Natural killer cell treated with Interleukin-12 subunit alpha and Interleukin-12 subunit beta and Interleukin-15 and Interleukin-18, amount 100 ng/mL, for 72 hours (primary cell): ENCODE data around the gene NFX1. TPM values are rescaled to one million over a fixed set of nuclear protein-coding genes. Genes with fewer than 3 reads are reported as not detected.
"Not testable (repeated sequence)": the region's sequence is repeated elsewhere in the genome, so short reads cannot be mapped to it uniquely, and the experiment has no call there.

ENCODE experiments used
- ATAC-seq, 2 donors: fragments of 150-1000 bp; cut with Tn5 transposase in 1 of 2; sonication (Bioruptor Pico), chemical (Tn5 transposase) in 1 of 2; 2 replicates each; pipeline ENCODE4 v1.10.0; 2021
- DNase-seq: peaks from one replicate; pipeline ENCODE4 v3.0.0; 2022; ENCODE audit warnings: low spot score
- H3K27ac Mint-ChIP-seq, 2 donors: 1 replicate in 1 of 2; 2 replicates in 1 of 2; pipeline ENCODE4 v1.8.0; 2022; ENCODE audit warnings: mixed read lengths in 2 of 2, mild to moderate bottlenecking in 1 of 2, moderate library complexity in 1 of 2
- H3K27me3 Mint-ChIP-seq, 2 donors: 1 replicate in 1 of 2; 2 replicates in 1 of 2; pipeline ENCODE4 v1.8.0; 2022; ENCODE audit warnings: mixed read lengths in 2 of 2
- H3K36me3 Mint-ChIP-seq: one replicate; pipeline ENCODE4 v1.8.0; 2022; ENCODE audit warnings: mixed read lengths
- H3K4me1 Mint-ChIP-seq, 2 donors: 1 replicate in 1 of 2; 2 replicates in 1 of 2; pipeline ENCODE4 v1.8.0; 2022; ENCODE audit warnings: low read depth in 2 of 2, mixed read lengths in 2 of 2, mild to moderate bottlenecking in 1 of 2
- H3K4me3 Mint-ChIP-seq: one replicate; pipeline ENCODE4 v1.8.0; 2022; ENCODE audit warnings: mixed read lengths
- H3K9me3 Mint-ChIP-seq: 2 replicates; pipeline ENCODE4 v1.8.0; 2022; ENCODE audit warnings: mixed read lengths
- total RNA-seq, 2 donors: library from RNA; stranded (reverse); gene quantifications; one replicate each; pipeline ENCODE4 v1.2.3, GENCODE V29; 2022

NFX1 gene
- total RNA-seq, 2 donors from 2014 or later = 41.6 to 57.9 TPM

- not testable (repeated sequence) for H3K4me3 Mint-ChIP-seq, ATAC-seq, DNase-seq, H3K27me3 Mint-ChIP-seq, H3K9me3 Mint-ChIP-seq, H3K27ac Mint-ChIP-seq, H3K4me1 Mint-ChIP-seq
- H3K36me3 Mint-ChIP-seq = peaks cover 22% of the 10 kb centered on the region
These were observed 42.6 kb downstream of the NFX1 start for GRCh38 chr9:33332956-33333355.

DNA sequence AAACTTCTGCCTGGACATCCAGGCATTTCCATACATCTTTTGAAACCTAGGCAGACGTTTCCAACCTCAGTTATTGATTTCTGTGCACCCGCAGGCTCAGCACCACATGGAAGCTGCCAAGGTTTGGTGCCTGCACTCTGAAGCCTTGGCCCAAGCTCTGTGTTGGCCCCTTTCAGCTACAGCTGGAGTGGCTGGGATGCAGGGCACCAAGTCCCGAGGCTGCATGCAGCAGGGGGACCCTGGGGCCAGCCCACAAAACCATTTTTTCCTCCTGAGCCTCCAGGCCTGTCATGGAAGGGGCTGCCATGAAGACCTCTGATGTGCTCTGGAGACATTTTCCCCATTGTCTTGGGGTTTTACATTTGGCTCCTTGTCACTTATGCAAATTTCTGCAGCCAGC is 49.9 kb downstream of the NFX1 start:
- peak overlapping the region; percentile 56 for H3K4me3 Mint-ChIP-seq
- H3K27ac Mint-ChIP-seq = peak overlapping the region in 1 of 2 donors; percentile 48
- DNase-seq (no peak), ATAC-seq (no peak)
- H3K9me3 Mint-ChIP-seq = peaks cover 7% of the 10 kb centered on the region
- H3K4me1 Mint-ChIP-seq = peaks cover 22 to 25% of the 10 kb centered on the region in 2 donors
- H3K36me3 Mint-ChIP-seq = peaks cover 31% of the 10 kb centered on the region
- H3K27me3 Mint-ChIP-seq = no peaks in the 10 kb centered on the region

DNA sequence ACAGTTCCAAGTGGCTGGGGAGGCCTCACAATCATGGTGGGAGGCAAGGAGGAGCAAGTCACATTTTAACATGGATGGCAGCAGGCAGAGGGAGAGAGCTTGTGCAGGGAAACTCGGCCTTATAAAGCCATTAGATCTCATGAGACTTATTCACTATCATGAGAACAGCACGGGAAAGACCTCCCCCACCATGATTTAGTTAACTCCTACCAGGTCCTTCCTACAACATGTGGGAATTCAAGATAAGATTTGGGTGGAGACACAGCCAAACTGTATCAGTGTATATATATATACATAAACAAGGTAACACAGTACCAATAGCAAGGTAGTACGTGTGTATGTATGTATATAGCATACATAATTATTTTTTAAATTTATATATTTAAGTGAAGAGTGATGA is 50.9 kb downstream of the NFX1 start:
- DNase-seq (no peak), ATAC-seq (no peak)
- Mint-ChIP-seq H3K27me3 (no peaks in the 10 kb centered on the region), H3K4me1 (peaks cover 22 to 25% of the 10 kb centered on the region in 2 donors), H3K36me3 (peaks cover 35% of the 10 kb centered on the region), H3K4me3 (no peak overlapping the region), H3K27ac (no peak overlapping the region), H3K9me3 (peaks cover 7% of the 10 kb centered on the region)

DNA sequence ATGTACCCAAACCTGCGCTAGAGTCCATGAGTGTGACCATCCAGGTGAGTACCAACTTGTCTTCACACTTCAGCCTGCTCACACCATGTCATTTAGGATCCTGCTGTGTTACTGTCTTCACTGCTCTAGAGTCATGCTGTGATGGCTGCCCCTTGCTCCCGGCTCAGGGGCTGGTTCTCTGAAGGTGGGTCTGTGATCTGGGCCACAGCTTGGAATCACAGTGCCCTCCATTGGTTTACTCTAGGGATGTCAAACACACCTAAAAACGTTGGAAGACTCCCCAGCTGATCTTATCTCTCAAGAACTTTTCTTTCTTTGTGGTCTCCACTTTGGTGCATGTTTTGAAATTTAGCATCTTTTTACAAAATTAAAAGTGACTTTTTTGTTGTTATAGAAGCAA is 53.8 kb downstream of the NFX1 start:
- no peak overlapping the region for H3K4me3 Mint-ChIP-seq
- ATAC-seq (no peak), DNase-seq (no peak)
- no peak overlapping the region for H3K27ac Mint-ChIP-seq
- peaks cover 19% of the 10 kb centered on the region in 2 donors for H3K4me1 Mint-ChIP-seq
- peaks cover 5% of the 10 kb centered on the region for H3K9me3 Mint-ChIP-seq
- no peaks in the 10 kb centered on the region for H3K27me3 Mint-ChIP-seq
- H3K36me3 Mint-ChIP-seq = peaks cover 47% of the 10 kb centered on the region

DNA sequence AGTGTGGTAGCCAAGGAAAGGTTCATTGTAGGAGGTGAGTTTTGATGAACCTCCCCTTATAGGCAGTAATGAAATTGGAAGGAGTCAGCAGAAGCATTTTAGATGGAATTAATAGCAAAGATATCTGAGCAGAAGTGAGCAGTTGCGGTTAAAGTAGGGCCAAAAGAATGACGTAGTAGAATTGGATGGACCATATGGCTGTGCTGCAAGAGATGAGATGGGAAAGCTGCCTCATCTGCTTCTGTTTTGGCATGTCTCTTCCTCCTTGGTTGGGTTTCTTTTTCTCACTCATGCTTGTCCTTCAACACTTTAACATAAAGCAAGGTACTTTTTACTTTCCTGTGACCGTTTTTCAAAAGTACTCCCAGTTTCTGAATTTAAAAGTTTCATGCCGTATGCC is 56.2 kb downstream of the NFX1 start:
- no peak overlapping the region for H3K4me3 Mint-ChIP-seq
- ATAC-seq (no peak), DNase-seq (no peak)
- no peak overlapping the region for H3K27ac Mint-ChIP-seq
- no peaks in the 10 kb centered on the region for H3K27me3 Mint-ChIP-seq
- no peaks in the 10 kb centered on the region for H3K4me1 Mint-ChIP-seq
- H3K36me3 Mint-ChIP-seq = peaks cover 30% of the 10 kb centered on the region
- H3K9me3 Mint-ChIP-seq = no peaks in the 10 kb centered on the region

DNA sequence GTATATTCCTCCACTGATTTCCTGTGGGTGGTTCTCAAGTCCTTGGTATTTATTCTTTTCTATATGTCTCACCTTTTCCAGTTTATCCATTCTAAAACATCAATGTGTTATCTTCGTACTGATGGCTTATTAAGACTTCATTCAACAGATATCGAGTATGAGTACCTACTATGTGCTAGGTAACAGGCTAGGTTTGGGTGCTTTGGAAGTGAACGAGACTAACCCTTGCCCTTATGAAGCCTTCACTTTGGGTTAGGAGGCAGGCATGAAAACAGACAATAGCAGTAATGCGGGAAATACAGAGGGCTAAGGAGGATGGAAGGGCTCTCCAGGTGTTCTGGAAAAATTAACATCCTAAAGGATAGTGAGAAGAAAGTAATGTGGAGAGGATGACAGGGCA is 58.7 kb downstream of the NFX1 start:
- H3K4me1 Mint-ChIP-seq = no peaks in the 10 kb centered on the region
- H3K9me3 Mint-ChIP-seq = no peaks in the 10 kb centered on the region
- no peak for ATAC-seq
- no peaks in the 10 kb centered on the region for H3K27me3 Mint-ChIP-seq
- DNase-seq = no peak
- no peak overlapping the region for H3K27ac Mint-ChIP-seq
- H3K36me3 Mint-ChIP-seq = peaks cover 27% of the 10 kb centered on the region
- no peak overlapping the region for H3K4me3 Mint-ChIP-seq

DNA sequence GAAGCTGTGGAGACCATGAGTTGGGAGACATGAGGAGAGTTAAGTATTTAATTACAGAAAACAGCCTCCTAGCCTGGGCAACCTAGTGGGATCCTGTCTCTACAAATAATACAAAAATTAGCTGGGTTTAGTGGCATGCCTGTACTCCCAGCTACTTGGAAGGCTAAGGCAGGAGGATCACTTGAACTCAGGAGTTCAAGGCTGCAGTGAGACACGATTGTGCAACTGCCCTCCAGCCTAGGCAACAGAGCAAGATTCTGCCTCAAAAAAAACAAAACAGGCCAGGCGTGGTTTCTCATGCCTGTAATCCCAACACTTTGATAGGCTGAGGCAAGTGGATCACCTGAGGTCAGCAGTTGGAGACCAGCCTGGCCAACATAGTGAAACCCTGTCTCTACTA is 59.4 kb downstream of the NFX1 start:
- Mint-ChIP-seq H3K27ac (no peak overlapping the region), H3K27me3 (no peaks in the 10 kb centered on the region), H3K4me1 (peaks cover 0 to 2% of the 10 kb centered on the region in 2 donors), H3K9me3 (no peaks in the 10 kb centered on the region), H3K4me3 (no peak overlapping the region), H3K36me3 (peaks cover 27% of the 10 kb centered on the region)
- no peak for DNase-seq
- ATAC-seq = no peak

GRCh38 chr9:33350310-33350709 is 60.0 kb downstream of the NFX1 start:
- Mint-ChIP-seq H3K27me3 (no peaks in the 10 kb centered on the region), H3K4me1 (peaks cover 0 to 7% of the 10 kb centered on the region in 2 donors), H3K9me3 (no peaks in the 10 kb centered on the region), H3K4me3 (no peak overlapping the region), H3K36me3 (peaks cover 31% of the 10 kb centered on the region), H3K27ac (no peak overlapping the region)
- DNase-seq (no peak), ATAC-seq (no peak)

GRCh38 chr9:33351547-33351946 is 61.2 kb downstream of the NFX1 start:
- peak in 1 of 2 donors; percentile 40 for ATAC-seq
- Mint-ChIP-seq H3K9me3 (no peaks in the 10 kb centered on the region), H3K27ac (no peak overlapping the region), H3K4me1 (peaks cover 0 to 7% of the 10 kb centered on the region in 2 donors), H3K27me3 (no peaks in the 10 kb centered on the region), H3K4me3 (no peak overlapping the region), H3K36me3 (peaks cover 23% of the 10 kb centered on the region)
- no peak for DNase-seq

- ATAC-seq = no peak
- H3K4me1 Mint-ChIP-seq = peaks cover 0 to 7% of the 10 kb centered on the region in 2 donors
- peaks cover 5% of the 10 kb centered on the region for H3K36me3 Mint-ChIP-seq
- DNase-seq = no peak
- peak overlapping the region in 1 of 2 donors; percentile 31 for H3K27ac Mint-ChIP-seq
- no peaks in the 10 kb centered on the region for H3K9me3 Mint-ChIP-seq
- no peak overlapping the region for H3K4me3 Mint-ChIP-seq
- H3K27me3 Mint-ChIP-seq = no peaks in the 10 kb centered on the region
These were observed 64.4 kb downstream of the NFX1 start for GRCh38 chr9:33354651-33355211.

DNA sequence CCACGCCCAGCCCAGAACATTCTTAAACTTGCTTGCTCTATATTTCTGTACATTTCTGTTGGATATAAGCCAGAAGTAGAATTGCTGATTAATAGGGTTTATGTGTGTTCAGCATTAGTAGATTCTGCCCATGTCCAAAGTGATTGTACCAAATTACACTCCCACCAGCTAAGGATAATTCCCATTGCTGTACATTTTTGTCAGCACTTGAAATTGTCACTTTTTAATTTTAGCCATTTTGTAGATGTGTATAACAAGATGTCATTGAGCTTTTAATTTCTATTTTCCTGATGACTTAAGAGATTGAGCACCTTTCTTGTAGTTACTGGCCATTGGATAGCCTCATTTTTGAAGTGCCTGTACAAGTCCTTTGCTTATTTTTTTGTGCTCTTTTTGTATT is 65.6 kb downstream of the NFX1 start:
- no peak overlapping the region for H3K27ac Mint-ChIP-seq
- no peaks in the 10 kb centered on the region for H3K9me3 Mint-ChIP-seq
- no peaks in the 10 kb centered on the region for H3K27me3 Mint-ChIP-seq
- ATAC-seq (no peak), DNase-seq (no peak)
- H3K4me1 Mint-ChIP-seq = peaks cover 0 to 7% of the 10 kb centered on the region in 2 donors
- no peak overlapping the region for H3K4me3 Mint-ChIP-seq
- H3K36me3 Mint-ChIP-seq = peaks cover 5% of the 10 kb centered on the region

DNA sequence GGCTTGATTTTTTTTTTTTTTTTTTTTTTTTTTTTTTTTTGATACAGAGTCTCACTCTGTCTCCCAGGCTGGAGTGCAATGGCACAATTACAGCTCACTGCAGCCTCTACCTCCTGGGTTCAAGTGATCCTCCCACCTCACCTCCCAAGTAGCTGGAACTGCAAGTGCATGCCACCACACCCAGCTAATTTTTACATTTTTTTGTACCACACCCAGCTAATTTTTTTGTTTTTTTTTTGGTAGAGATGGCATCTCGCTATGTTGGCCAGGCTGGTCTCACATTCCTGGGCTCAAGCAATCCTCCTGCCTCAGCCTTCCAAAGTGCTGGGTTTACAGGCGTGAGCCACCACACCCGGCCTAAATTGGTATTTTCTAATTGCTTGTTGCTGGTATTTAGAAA is 68.3 kb downstream of the NFX1 start:
- not testable (repeated sequence) for H3K36me3 Mint-ChIP-seq, DNase-seq, H3K27me3 Mint-ChIP-seq, H3K4me3 Mint-ChIP-seq, H3K4me1 Mint-ChIP-seq, ATAC-seq, H3K9me3 Mint-ChIP-seq, H3K27ac Mint-ChIP-seq

DNA sequence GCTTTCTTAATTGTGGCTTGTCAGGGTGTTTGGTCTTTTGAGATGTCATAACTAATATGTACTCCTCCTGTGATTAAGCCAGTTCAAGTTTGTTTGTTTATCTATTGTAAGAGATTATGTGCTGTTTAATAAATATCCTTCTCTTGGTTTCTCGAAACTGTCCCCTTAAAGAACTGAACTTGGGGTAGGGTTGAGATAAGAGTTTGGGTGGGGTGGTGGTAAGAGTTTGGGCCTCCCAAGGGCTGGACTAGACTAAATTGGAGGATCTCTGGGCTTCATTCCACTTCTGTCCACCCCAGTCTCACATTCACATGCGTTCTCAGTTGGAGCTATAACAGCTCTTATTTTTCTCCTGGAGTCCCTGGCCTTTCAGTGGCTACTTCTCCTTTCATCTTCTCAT is 73.8 kb downstream of the NFX1 start:
- no peak for DNase-seq
- Mint-ChIP-seq H3K9me3 (no peaks in the 10 kb centered on the region), H3K36me3 (peaks cover 4% of the 10 kb centered on the region)

DNA sequence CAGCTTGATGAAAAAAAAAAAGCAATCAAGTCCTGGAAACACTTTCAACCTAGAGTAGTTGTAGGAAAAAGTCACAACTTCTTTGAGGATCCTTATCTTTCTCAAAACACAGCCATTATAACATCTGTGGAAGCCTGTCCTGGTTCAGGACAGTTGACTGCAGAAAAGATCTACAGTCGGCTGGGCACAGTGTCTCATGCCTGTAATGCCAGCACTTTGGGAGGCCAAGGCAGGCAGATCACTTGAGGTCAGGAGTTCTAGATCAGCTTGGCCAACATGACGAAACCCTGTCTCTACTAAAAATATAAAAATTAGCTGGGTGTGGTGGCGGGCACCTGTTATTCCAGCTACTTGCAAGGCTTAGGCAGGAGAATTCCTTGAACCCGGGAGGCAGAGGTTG is 74.5 kb downstream of the NFX1 start:
- H3K4me1 Mint-ChIP-seq, H3K4me3 Mint-ChIP-seq, ATAC-seq, H3K27ac Mint-ChIP-seq, DNase-seq, H3K36me3 Mint-ChIP-seq, H3K27me3 Mint-ChIP-seq, H3K9me3 Mint-ChIP-seq: not testable (repeated sequence)

More for the DNA sequence above, 73.8 kb downstream of the NFX1 start:
- Mint-ChIP-seq H3K4me3 (no peak overlapping the region), H3K4me1 (no peaks in the 10 kb centered on the region), H3K27ac (no peak overlapping the region), H3K27me3 (no peaks in the 10 kb centered on the region)
- ATAC-seq = no peak

DNA sequence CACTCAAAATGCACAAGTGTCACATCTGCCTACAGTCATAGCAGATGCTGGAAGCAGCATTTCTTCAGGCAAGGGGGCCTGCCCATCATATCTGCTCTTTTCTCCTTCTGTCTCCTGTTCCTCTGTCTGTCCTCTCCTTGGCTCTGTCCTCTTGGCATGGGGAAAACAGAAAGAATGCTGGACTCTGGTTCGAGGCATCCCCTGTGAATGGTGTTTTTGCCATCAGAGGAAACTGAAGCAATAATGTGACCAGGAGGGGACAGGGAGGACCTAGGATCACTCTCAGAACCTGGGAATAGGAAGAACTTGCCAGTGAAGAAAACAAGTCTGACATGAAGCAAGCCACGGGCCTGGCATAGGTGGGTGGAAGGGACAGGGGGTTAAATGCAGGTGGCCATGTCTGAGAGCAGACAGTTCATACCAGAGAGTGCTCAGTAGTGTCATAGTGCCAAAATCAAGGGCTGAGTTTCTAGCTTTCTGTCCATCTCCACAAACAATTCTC is 76.7 kb downstream of the NFX1 start:
- no peak overlapping the region for H3K27ac Mint-ChIP-seq
- ATAC-seq (no peak), DNase-seq (no peak)
- H3K27me3 Mint-ChIP-seq = no peaks in the 10 kb centered on the region
- H3K4me1 Mint-ChIP-seq = no peaks in the 10 kb centered on the region
- H3K36me3 Mint-ChIP-seq = peaks cover 11% of the 10 kb centered on the region
- no peak overlapping the region for H3K4me3 Mint-ChIP-seq
- no peaks in the 10 kb centered on the region for H3K9me3 Mint-ChIP-seq
